Measurements from ENCODE around the gene IGSF3.

Gene IGSF3

GRCh38 chr1:116546354-116546977 lies 121.1 kb downstream of the IGSF3 start:
- no peaks in the 10 kb centered on the region for H3K9me3 ChIP-seq (ENCODE audit: control insufficient read depth, low read length)
- no peaks in the 10 kb centered on the region for H3K36me3 ChIP-seq (ENCODE audit: control insufficient read depth, insufficient read depth, low read length)
- H3K4me3 ChIP-seq (ENCODE audit: low read depth, low read length) = no peak overlapping the region
- no peak overlapping the region for H2AFZ ChIP-seq
- H3K9ac ChIP-seq = no peak overlapping the region
- H3K79me2 ChIP-seq = peaks cover 2% of the 10 kb centered on the region
- no peak overlapping the region for H3K4me2 ChIP-seq (ENCODE audit: low read length)
- no peaks in the 10 kb centered on the region for H3K4me1 ChIP-seq
- TF ChIP-seq CTCF (IDR thresholded peaks at IDR 0.05) = no peak
- H3K27me3 ChIP-seq (ENCODE audit: control insufficient read depth, insufficient read depth, low read length) = no peaks in the 10 kb centered on the region
- H3K27ac ChIP-seq = no peak overlapping the region

- Histone ChIP-seq H3K36me3 (ENCODE audit: control insufficient read depth, insufficient read depth, low read length) (no peaks in the 10 kb centered on the region), H3K9me3 (ENCODE audit: control insufficient read depth, low read length) (no peaks in the 10 kb centered on the region), H2AFZ (no peak overlapping the region), H3K4me2 (ENCODE audit: low read length) (no peak overlapping the region), H3K27me3 (ENCODE audit: control insufficient read depth, insufficient read depth, low read length) (no peaks in the 10 kb centered on the region), H3K4me1 (no peaks in the 10 kb centered on the region), H3K79me2 (no peaks in the 10 kb centered on the region), H3K27ac (no peak overlapping the region), H3K9ac (no peak overlapping the region), H3K4me3 (ENCODE audit: low read depth, low read length) (no peak overlapping the region)
- TF ChIP-seq CTCF (IDR thresholded peaks at IDR 0.05) = no peak
These were observed 122.2 kb downstream of the IGSF3 start for GRCh38 chr1:116545359-116545705.

- Histone ChIP-seq H3K9ac (no peak overlapping the region), H3K27me3 (ENCODE audit: control insufficient read depth, insufficient read depth, low read length) (no peaks in the 10 kb centered on the region), H3K27ac (no peak overlapping the region), H3K4me1 (no peaks in the 10 kb centered on the region), H3K4me3 (ENCODE audit: low read depth, low read length) (no peak overlapping the region), H3K36me3 (ENCODE audit: control insufficient read depth, insufficient read depth, low read length) (no peaks in the 10 kb centered on the region), H3K79me2 (no peaks in the 10 kb centered on the region), H3K4me2 (ENCODE audit: low read length) (no peak overlapping the region), H3K9me3 (ENCODE audit: control insufficient read depth, low read length) (no peaks in the 10 kb centered on the region), H2AFZ (no peak overlapping the region)
- TF ChIP-seq CTCF (IDR thresholded peaks at IDR 0.05) = no peak
These were observed 122.8 kb downstream of the IGSF3 start for GRCh38 chr1:116544588-116545358.

GRCh38 chr1:116540088-116540487 lies 127.4 kb downstream of the IGSF3 start:
- TF ChIP-seq CTCF (IDR thresholded peaks at IDR 0.05) = no peak
- H3K9ac ChIP-seq = no peak overlapping the region
- H2AFZ ChIP-seq = no peak overlapping the region
- no peaks in the 10 kb centered on the region for H3K36me3 ChIP-seq (ENCODE audit: control insufficient read depth, insufficient read depth, low read length)
- H3K4me1 ChIP-seq = no peaks in the 10 kb centered on the region
- no peak overlapping the region for H3K4me3 ChIP-seq (ENCODE audit: low read depth, low read length)
- no peak overlapping the region for H3K27ac ChIP-seq
- no peaks in the 10 kb centered on the region for H3K9me3 ChIP-seq (ENCODE audit: control insufficient read depth, low read length)
- H3K27me3 ChIP-seq (ENCODE audit: control insufficient read depth, insufficient read depth, low read length) = no peaks in the 10 kb centered on the region
- no peak overlapping the region for H3K4me2 ChIP-seq (ENCODE audit: low read length)
- H3K79me2 ChIP-seq = no peaks in the 10 kb centered on the region

- Histone ChIP-seq H3K9ac (no peak overlapping the region), H3K36me3 (ENCODE audit: control insufficient read depth, insufficient read depth, low read length) (no peaks in the 10 kb centered on the region), H3K27me3 (ENCODE audit: control insufficient read depth, insufficient read depth, low read length) (no peaks in the 10 kb centered on the region)
These were observed 129.0 kb downstream of the IGSF3 start for GRCh38 chr1:116538544-116538943.

More at GRCh38 chr1:116538544-116538943, 129.0 kb downstream of the IGSF3 start:
- Histone ChIP-seq H3K4me1 (no peaks in the 10 kb centered on the region), H3K9me3 (ENCODE audit: control insufficient read depth, low read length) (no peaks in the 10 kb centered on the region), H3K4me3 (ENCODE audit: low read depth, low read length) (no peak overlapping the region), H3K79me2 (no peaks in the 10 kb centered on the region), H2AFZ (no peak overlapping the region), H3K27ac (no peak overlapping the region), H3K4me2 (ENCODE audit: low read length) (no peak overlapping the region)
- TF ChIP-seq CTCF (IDR thresholded peaks at IDR 0.05) = no peak
